IMR-90 (cell line): ENCODE data around the gene NTF3. TPM values are rescaled to one million over a fixed set of nuclear protein-coding genes. Genes with fewer than 3 reads are reported as not detected.

Experiments used
- ATAC-seq: fragments of 200-7000 bp; cut with Tn5 transposase; 2 replicates; pipeline ENCODE4 v1.9.1; 2020; ENCODE audit warnings: low read depth, mild to moderate bottlenecking, moderate library complexity
- BruUV-seq: library from RNA; stranded (reverse); fragments of 400-500 nt; replicated peaks from 2 replicates; lab custom pipeline; 2021; lab: Mats Ljungman, UMichigan
- CTCF ChIA-PET: fragments of 300-600 bp; formaldehyde crosslinking; extraction: SDS; loops from one replicate; lab custom pipeline; 2021; ENCODE audit warnings: antibody characterized with exemption; lab: Yijun Ruan, JAX
- POLR2A ChIA-PET: fragments of 300-600 bp; sonication (Branson Sonifier 250); formaldehyde crosslinking; loops from one replicate; lab custom pipeline; 2022; ENCODE audit warnings: antibody characterized with exemption; ENCODE audit not compliant: unreplicated experiment; lab: Charles Lee
- DNase-seq: peaks from one replicate; pipeline ENCODE4 v3.0.0; 2013
- H2AFZ ChIP-seq: replicated peaks from 2 replicates; pipeline ENCODE3; 2013; ENCODE audit warnings: low read length, mild to moderate bottlenecking; ENCODE audit not compliant: poor library complexity
- H2AK5ac ChIP-seq: 2 replicates; pipeline ENCODE4 v1.6.1; 2013; ENCODE audit warnings: low read depth, low read length, inconsistent platforms
- H2AK9ac ChIP-seq: replicated peaks from 2 replicates; pipeline ENCODE3; 2013; ENCODE audit warnings: mild to moderate bottlenecking, low read depth, low read length, moderate library complexity; ENCODE audit not compliant: poor library complexity
- H2BK120ac ChIP-seq: 2 replicates; pipeline ENCODE4 v1.6.1; 2013; ENCODE audit warnings: low read depth, low read length, inconsistent platforms
- H2BK15ac ChIP-seq: 3 replicates; pipeline ENCODE4 v1.6.1; 2013; ENCODE audit warnings: low read depth, low read length, inconsistent platforms
- H2BK20ac ChIP-seq: 2 replicates; pipeline ENCODE4 v1.6.1; 2013; ENCODE audit warnings: low read depth, mild to moderate bottlenecking, inconsistent platforms, low read length, moderate library complexity
- H2BK5ac ChIP-seq: 2 replicates; pipeline ENCODE4 v1.6.1; 2013; ENCODE audit warnings: mild to moderate bottlenecking, low read depth, low read length, inconsistent platforms; ENCODE audit not compliant: poor library complexity, severe bottlenecking
- H3K14ac ChIP-seq: replicated peaks from 2 replicates; pipeline ENCODE4 v1.6.1; 2013; ENCODE audit warnings: low read depth, low read length, inconsistent platforms
- H3K18ac ChIP-seq: 2 replicates; pipeline ENCODE4 v1.6.1; 2013; ENCODE audit warnings: low read depth, low read length, control low read depth
- H3K23ac ChIP-seq: 2 replicates; pipeline ENCODE4 v1.6.1; 2013; ENCODE audit warnings: low read depth, low read length, inconsistent platforms
- H3K27ac ChIP-seq: 2 replicates; pipeline ENCODE4 v1.5.1; 2013; ENCODE audit warnings: mild to moderate bottlenecking, control low read depth, low read length; ENCODE audit not compliant: insufficient read depth
- H3K27me3 ChIP-seq: 2 replicates; pipeline ENCODE4 v1.6.1; 2013; ENCODE audit warnings: low read length; ENCODE audit not compliant: control insufficient read depth, insufficient read depth
- H3K36me3 ChIP-seq: 2 replicates; pipeline ENCODE4 v1.6.1; 2013; ENCODE audit warnings: low read length, mixed read lengths; ENCODE audit not compliant: control insufficient read depth, insufficient read depth
- H3K4ac ChIP-seq: 2 replicates; pipeline ENCODE4 v1.6.1; 2013; ENCODE audit warnings: low read depth, low read length, inconsistent platforms
- H3K4me1 ChIP-seq: 2 replicates; pipeline ENCODE4 v1.6.1; 2013; ENCODE audit warnings: low read length, mixed read lengths; ENCODE audit not compliant: control insufficient read depth, insufficient read depth
- H3K4me2 ChIP-seq: 2 replicates; pipeline ENCODE4 v1.6.1; 2013; ENCODE audit warnings: low read depth, mild to moderate bottlenecking, control low read depth, low read length, moderate library complexity
- H3K4me3 ChIP-seq: 2 replicates; pipeline ENCODE4 v1.5.1; 2013; ENCODE audit warnings: low read depth, mild to moderate bottlenecking, control low read depth, low read length, moderate library complexity; ENCODE audit not compliant: insufficient read depth
- H3K56ac ChIP-seq: 2 replicates; pipeline ENCODE4 v1.6.1; 2013; ENCODE audit warnings: low read length, inconsistent platforms; ENCODE audit not compliant: insufficient read depth; ENCODE audit errors: extremely low read depth
- H3K79me1 ChIP-seq, 2 experiments: 2 replicates each; pipeline ENCODE4 v1.6.1; 2013; ENCODE audit warnings: low read length in 2 of 2, inconsistent platforms in 1 of 2, low read depth in 1 of 2
- H3K9ac ChIP-seq: 2 replicates; pipeline ENCODE4 v1.6.1; 2013; ENCODE audit warnings: low read depth, low read length, control low read depth
- H3K9me1 ChIP-seq: 2 replicates; pipeline ENCODE4 v1.6.1; 2013; ENCODE audit warnings: low read length, inconsistent platforms; ENCODE audit not compliant: insufficient read depth
- H3K9me3 ChIP-seq: 2 replicates; pipeline ENCODE4 v1.6.1; 2013; ENCODE audit warnings: low read length; ENCODE audit not compliant: control insufficient read depth, insufficient read depth
- H4K20me1 ChIP-seq: 2 replicates; pipeline ENCODE4 v1.6.1; 2013; ENCODE audit warnings: low read length, inconsistent platforms; ENCODE audit not compliant: insufficient read depth
- H4K5ac ChIP-seq: 2 replicates; pipeline ENCODE4 v1.6.1; 2013; ENCODE audit warnings: mild to moderate bottlenecking, low read depth, low read length, control low read depth
- H4K8ac ChIP-seq, 2 experiments: 2 replicates each; pipeline ENCODE4 v1.6.1; 2013; ENCODE audit warnings: low read depth in 2 of 2, low read length in 2 of 2, control low read depth in 1 of 2, inconsistent platforms in 1 of 2
- H4K91ac ChIP-seq: 2 replicates; pipeline ENCODE4 v1.6.1; 2013; ENCODE audit warnings: low read depth, low read length, inconsistent platforms; ENCODE audit not compliant: insufficient read depth
- CHD1 ChIP-seq: IDR thresholded peaks from 2 replicates; pipeline ENCODE4 v1.6.1; 2012; ENCODE audit warnings: low read depth, low read length, improper control_type of control experiment
- ELK1 ChIP-seq: fragments of 150-350 bp; IDR thresholded peaks from 2 replicates; pipeline ENCODE4 v1.6.1; 2016; ENCODE audit warnings: low read depth, mild to moderate bottlenecking, low read length, moderate library complexity, borderline replicate concordance
- USF2 ChIP-seq: fragments of 150-350 bp; IDR thresholded peaks from 2 replicates; pipeline ENCODE4 v1.6.1; 2017; ENCODE audit warnings: mild to moderate bottlenecking, antibody characterized with exemption, low read length, low read depth
- WGBS, 2 experiments: methylation state at CpG; one replicate each; pipeline versions ENCODE4 v1.1.5 to v1.1.7; 2013; ENCODE audit warnings: missing lambda C conversion rate in 2 of 2; ENCODE audit not compliant: insufficient read length in 1 of 2; ENCODE audit errors: extremely low coverage in 2 of 2; 5-methylcytosine and 5-hydroxymethylcytosine counted together
- dilution Hi-C: fragments of 300-500 bp; cut with HindIII; formaldehyde crosslinking; loops from one replicate; pipeline ENCODE4 v1.14.3; 2018; ENCODE audit warnings: low sequenced_read_pairs; ENCODE audit not compliant: unreplicated experiment
- in situ Hi-C: fragments of 300-500 bp; cut with MboI; formaldehyde crosslinking; loops from 3 replicates; pipeline ENCODE4 v1.14.3; 2019; ENCODE audit warnings: low sequenced_read_pairs, inconsistent platforms, mixed read lengths
- intact Hi-C: fragments of 100-400 bp; cut with micrococcal nuclease; formaldehyde crosslinking; loops from 2 replicates; pipeline ENCODE4 v1.10.0; 2022
- polyA plus RNA-seq, 3 experiments: library from polyadenylated mRNA; depleted of rRNA; stranded (reverse); fragments of >200 nt; gene quantifications; 2 replicates each; pipeline ENCODE4 v1.2.3, GENCODE V29; 2012; ENCODE audit warnings: low replicate concordance in 1 of 3
- total RNA-seq: library from RNA; depleted of rRNA; stranded (reverse); fragments of >200 nt; gene quantifications from 2 replicates; pipeline ENCODE4 v1.2.3, GENCODE V29; 2012

Gene NTF3
- total and polyA plus RNA-seq, 2 of the 4 experiments (the other 2 are of a cell fraction): 12.2 to 32.4 TPM

GRCh38 chr12:5480218-5480937 is 48.5 kb downstream of the NTF3 start:
- Histone ChIP-seq H3K9me3 (no peaks in the 10 kb centered on the region), H3K23ac (peak overlapping the region; percentile 89), H2AK9ac (peak overlapping the region; percentile 92), H2AFZ (peak overlapping the region; percentile 72), H2BK120ac (peak overlapping the region; percentile 88), H3K56ac (peak overlapping the region; percentile 41; the same call in 1 of the 2 replicates), H3K4me3 (no peak overlapping the region), H3K27ac (peak overlapping the region; percentile 97), H3K79me1 (peaks cover 58 to 92% of the 10 kb centered on the region in 2 experiments), H3K4me2 (peak overlapping the region; percentile 76), H3K4me1 (peaks cover 30% of the 10 kb centered on the region), H2BK15ac (peak overlapping the region; percentile 84; the same call in 1 of the 3 replicates), H4K91ac (peak overlapping the region; percentile 83), H4K8ac (peak overlapping the region; percentile 65 to 94), H3K27me3 (no peaks in the 10 kb centered on the region), H3K9ac (peak overlapping the region; percentile 57), H4K5ac (peak overlapping the region; percentile 70), H3K14ac (peak overlapping the region; percentile 76), H3K18ac (peak overlapping the region; percentile 82), H3K4ac (peak overlapping the region; percentile 94), H2AK5ac (peak overlapping the region; percentile 83), H2BK20ac (peak overlapping the region; percentile 85), H2BK5ac (peak overlapping the region; percentile 91), H3K9me1 (peaks cover 32% of the 10 kb centered on the region), H4K20me1 (peaks cover 15% of the 10 kb centered on the region), H3K36me3 (peaks cover 12% of the 10 kb centered on the region)
- ATAC-seq (peak; percentile 67), DNase-seq (peak; percentile 59)
- in situ Hi-C loops (no loop called here), intact Hi-C loops (no loop called here), dilution Hi-C loops (no loop called here)
- ChIA-PET POLR2A (interaction anchor here (0.7 kb wide), 2 partner anchors 13 to 374 kb away, joined by 6 to 12 read pairs; no protein-coding TSS in a partner anchor), CTCF (interaction anchor here (0.6 to 1.2 kb wide), 3 partner anchors 18 to 168 kb away, joined by 3 read pairs; no protein-coding TSS in a partner anchor)
- no peak for TF ChIP-seq CHD1
- no peak for TF ChIP-seq USF2
- TF ChIP-seq ELK1: no peak
- BruUV-seq: no TSS peak
- 0% methylated on average over 4 of the region's 21 CpGs; no CpG with 5 or more reads in 1 of the 2 experiments for WGBS, 2 experiments
